Measurements from ENCODE around the gene DNAJC1. TPM values are rescaled to one million over a fixed set of nuclear protein-coding genes. Genes with fewer than 3 reads are reported as not detected.

DNAJC1 gene
- total and polyA plus RNA-seq, 2 of the 8 experiments (the other 6 are each of a cell fraction or from before 2014, with no cell fraction given) = 6.8 to 14.8 TPM

DNA sequence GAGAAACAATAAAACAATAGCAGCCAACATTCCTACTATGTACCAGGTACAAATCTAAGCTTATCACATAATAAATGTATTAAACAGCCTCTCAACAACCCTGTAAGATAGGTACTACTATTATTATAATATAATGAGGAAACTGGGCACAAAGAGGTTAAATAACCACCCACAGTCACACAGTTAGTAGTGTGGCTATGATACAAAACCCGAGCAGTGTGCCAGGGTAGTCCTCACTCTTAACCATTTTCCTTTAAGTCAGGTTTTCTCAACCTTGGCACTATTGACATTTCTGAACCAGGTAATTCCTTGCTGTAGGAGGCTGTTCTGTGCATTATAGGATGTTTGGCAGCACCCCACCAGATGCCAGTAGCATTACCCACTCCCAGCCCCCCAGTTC is 48.8 kb downstream of the DNAJC1 start:
- 70% methylated on average over 1 of the region's 1 CpG; no CpG with 5 or more reads in 1 of the 2 experiments for WGBS, 2 experiments (ENCODE audit: extremely low coverage in 1 of 2, insufficient coverage in 1 of 2, insufficient read length in 1 of 2, insufficient replicate concordance in 2 of 2, low coverage in 1 of 2, low lambda C conversion rate in 2 of 2, missing lambda C conversion rate in 1 of 2)
- H3K14ac ChIP-seq (ENCODE audit: insufficient read length) = no peak overlapping the region
- ChIA-PET CTCF (ENCODE audit: partially characterized antibody) (interaction anchor here (0.7 to 1.8 kb wide), 6 partner anchors 22 to 869 kb away, joined by 3 to 8 read pairs (median 3); no protein-coding TSS in a partner anchor), POLR2A (ENCODE audit: partially characterized antibody) (no interaction called here)
- no peak overlapping the region for H3K18ac ChIP-seq (ENCODE audit: extremely low read depth, low read length)
- H3K56ac ChIP-seq (replicated peaks; ENCODE audit: insufficient read length, low read depth, low read length) = no peak overlapping the region
- no peak overlapping the region for H2BK12ac ChIP-seq (ENCODE audit: low read depth, low read length)
- H3K27ac ChIP-seq (ENCODE audit: low read depth, low read length) = no peak overlapping the region
- no peak overlapping the region for H2AFZ ChIP-seq (ENCODE audit: low read length)
- DNase-seq (ENCODE audit: low read depth in 1 of 2, low spot score in 2 of 2) = no peak
- H3K79me1 ChIP-seq (ENCODE audit: low read depth, low read length) = no peaks in the 10 kb centered on the region
- H2BK120ac ChIP-seq (replicated peaks; ENCODE audit: low read depth, low read length) = no peak overlapping the region
- no peak overlapping the region for H4K5ac ChIP-seq (ENCODE audit: insufficient read length, low read depth, low read length)
- no peaks in the 10 kb centered on the region for H4K20me1 ChIP-seq (replicated peaks in 1 of 2; ENCODE audit: control insufficient read depth in 1 of 2, insufficient read depth in 2 of 2, low read length in 2 of 2)
- H2BK20ac ChIP-seq (ENCODE audit: low read length) = no peak overlapping the region
- no peak overlapping the region for H4K8ac ChIP-seq (ENCODE audit: extremely low read depth, insufficient read depth, low read length)
- no peaks in the 10 kb centered on the region for H3K27me3 ChIP-seq (replicated peaks in 1 of 4; ENCODE audit: control insufficient read depth in 3 of 4, extremely low read depth in 1 of 4, insufficient read depth in 3 of 4, low read length in 3 of 4)
- no peak overlapping the region for H3K4me3 ChIP-seq (ENCODE audit: extremely low read depth in 1 of 4, insufficient read depth in 2 of 4, low read depth in 3 of 4, low read length in 4 of 4)
- H3K4me2 ChIP-seq (ENCODE audit: insufficient read depth in 1 of 2, low read depth in 2 of 2, low read length in 2 of 2) = no peak overlapping the region
- no peak overlapping the region for H2BK15ac ChIP-seq (ENCODE audit: low read length)
- H3K36me3 ChIP-seq (ENCODE audit: control insufficient read depth in 2 of 4, insufficient read depth in 4 of 4, low read length in 3 of 4) = no peaks in the 10 kb centered on the region
- H3K4ac ChIP-seq (replicated peaks; ENCODE audit: insufficient read length, low read depth, low read length) = no peak overlapping the region
- H3K23me2 ChIP-seq (ENCODE audit: low read depth, low read length) = 0 out of 2 replicates have a peak, but pooled peaks cover 2% of the 10 kb centered on the region
- FAIRE-seq = no peak
- no peak overlapping the region for H3K23ac ChIP-seq (ENCODE audit: insufficient read length)
- H3K4me1 ChIP-seq (replicated peaks in 1 of 4; ENCODE audit: control insufficient read depth in 3 of 4, insufficient read depth in 4 of 4, low read length in 3 of 4) = no peaks in the 10 kb centered on the region; a peak in 1 of 7 replicates
- no peak overlapping the region for H3K9ac ChIP-seq (replicated peaks in 1 of 4; ENCODE audit: extremely low read depth in 1 of 4, low read depth in 3 of 4, low read length in 3 of 4)
- no peaks in the 10 kb centered on the region for H3K79me2 ChIP-seq (ENCODE audit: control insufficient read depth in 1 of 2, insufficient read depth in 2 of 2, low read length in 2 of 2)
- H3K9me3 ChIP-seq (ENCODE audit: insufficient read depth in 2 of 2, low read depth in 1 of 2, low read length in 1 of 2) = no peaks in the 10 kb centered on the region
- no peak overlapping the region for H4K91ac ChIP-seq (replicated peaks; ENCODE audit: insufficient read length, low read length)
- H2BK5ac ChIP-seq (ENCODE audit: low read depth, low read length) = no peak overlapping the region
- H2AK5ac ChIP-seq (ENCODE audit: low read depth, low read length) = no peak overlapping the region
- TF ChIP-seq RFX5 (IDR thresholded peaks at IDR 0.05; ENCODE audit: borderline replicate concordance, low read depth, low read length) = no peak
- TF ChIP-seq KDM1A (IDR thresholded peaks at IDR 0.05; ENCODE audit: borderline replicate concordance, low read length) = no peak
- TF ChIP-seq ASH2L (IDR thresholded peaks at IDR 0.05; ENCODE audit: low read length) = no peak
- TF ChIP-seq JUND (IDR thresholded peaks at IDR 0.05; ENCODE audit: low read length) = no peak
- TF ChIP-seq TEAD4 (IDR thresholded peaks at IDR 0.05; ENCODE audit: low read depth, low read length) = no peak
- no peak for TF ChIP-seq SP1 (IDR thresholded peaks at IDR 0.05; ENCODE audit: low read depth, low read length)
- no peak for TF ChIP-seq TAF1 (IDR thresholded peaks at IDR 0.05; ENCODE audit: low read depth, low read length)
- TF ChIP-seq CHD2 (IDR thresholded peaks at IDR 0.05; ENCODE audit: low read length) = no peak
- TF ChIP-seq, protein P1, sequence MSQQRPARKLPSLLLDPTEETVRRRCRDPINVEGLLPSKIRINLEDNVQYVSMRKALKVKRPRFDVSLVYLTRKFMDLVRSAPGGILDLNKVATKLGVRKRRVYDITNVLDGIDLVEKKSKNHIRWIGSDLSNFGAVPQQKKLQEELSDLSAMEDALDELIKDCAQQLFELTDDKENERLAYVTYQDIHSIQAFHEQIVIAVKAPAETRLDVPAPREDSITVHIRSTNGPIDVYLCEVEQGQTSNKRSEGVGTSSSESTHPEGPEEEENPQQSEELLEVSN (IDR thresholded peaks at IDR 0.05) = no peak
- TF ChIP-seq PHF8 (conservative IDR thresholded peaks at IDR 0.05; ENCODE audit: low read depth, low read length) = no peak
- TF ChIP-seq, protein P2, sequence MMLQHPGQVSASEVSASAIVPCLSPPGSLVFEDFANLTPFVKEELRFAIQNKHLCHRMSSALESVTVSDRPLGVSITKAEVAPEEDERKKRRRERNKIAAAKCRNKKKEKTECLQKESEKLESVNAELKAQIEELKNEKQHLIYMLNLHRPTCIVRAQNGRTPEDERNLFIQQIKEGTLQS (IDR thresholded peaks at IDR 0.05; ENCODE audit: insufficient read depth, low read depth, low read length) = no peak
- TF ChIP-seq HDAC2 (IDR thresholded peaks at IDR 0.05; ENCODE audit: borderline replicate concordance in 1 of 2, low read depth in 2 of 2, low read length in 2 of 2) = no peak
- TF ChIP-seq BACH1 (IDR thresholded peaks at IDR 0.05; ENCODE audit: low read length) = no peak
- TF ChIP-seq RBBP5 (IDR thresholded peaks at IDR 0.05; ENCODE audit: borderline replicate concordance, low read depth, low read length) = no peak
- TF ChIP-seq POLR2A (IDR thresholded peaks at IDR 0.05; ENCODE audit: control extremely low read depth in 1 of 2, low read depth in 2 of 2, low read length in 2 of 2) = no peak
